ENCODE data around the gene MED1. TPM values are rescaled to one million over a fixed set of nuclear protein-coding genes. Genes with fewer than 3 reads are reported as not detected.

MED1 gene
- polyA plus RNA-seq, 3 donors, result 5.0 to 9.1 (median 7.6) TPM

DNA sequence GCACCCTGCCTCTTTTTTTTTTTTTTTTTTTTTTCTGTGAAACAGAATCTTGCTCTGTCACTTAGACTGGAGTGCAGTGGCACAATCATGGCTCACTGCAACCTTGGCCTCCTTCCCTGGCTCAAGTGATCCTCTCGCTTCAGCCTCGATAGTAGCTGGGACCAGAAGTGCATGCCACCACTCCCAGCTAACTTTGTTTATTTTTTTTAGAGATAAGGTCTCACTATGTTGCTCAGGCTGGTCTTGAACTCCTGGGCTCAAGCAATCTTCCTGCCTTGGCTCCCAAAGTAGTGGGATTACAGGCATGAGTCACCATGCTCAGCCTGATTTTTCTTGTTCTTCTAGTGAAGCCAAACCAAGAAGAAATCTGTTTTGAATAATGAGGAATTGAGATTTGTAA, 35.2 kb upstream of the MED1 start:
- peaks cover 32 to 86% of the 10 kb centered on the region in 2 donors for H3K36me3 ChIP-seq (replicated peaks in 1 of 2; ENCODE audit: control insufficient read depth in 1 of 2, insufficient read depth in 2 of 2, low read length in 2 of 2)
- Mint-ChIP-seq H3K27ac (no peak overlapping the region), H3K4me3 (no peak overlapping the region), H3K36me3 (peaks cover 26 to 82% of the 10 kb centered on the region in 2 donors), H3K9me3 (no peaks in the 10 kb centered on the region), H3K4me1 (no peaks in the 10 kb centered on the region), H3K27me3 (ENCODE audit: low read depth in 3 of 3) (peaks cover 0 to 2% (median 0%) of the 10 kb centered on the region in 3 donors)
- H3K4me3 ChIP-seq (replicated peaks in 1 of 3; ENCODE audit: low read depth in 2 of 3, low read length in 3 of 3), result no peak overlapping the region
- WGBS (ENCODE audit: insufficient coverage), result no CpG with 5 or more reads among the region's 2 CpGs
- peaks cover 34% of the 10 kb centered on the region for H4K20me1 ChIP-seq (ENCODE audit: insufficient read depth, low read length)
- H3K27ac ChIP-seq (ENCODE audit: low read depth in 1 of 2, low read length in 2 of 2), result no peak overlapping the region
- H3K9ac ChIP-seq (ENCODE audit: insufficient read depth, low read length, poor library complexity, severe bottlenecking), result no peak overlapping the region
- peaks cover 47% of the 10 kb centered on the region for H3K79me2 ChIP-seq (ENCODE audit: insufficient read depth, low read length)
- H3K4me2 ChIP-seq (replicated peaks; ENCODE audit: extremely low read depth, low read length, poor library complexity, severe bottlenecking), result no peak overlapping the region
- no peak for TF ChIP-seq CTCF (IDR thresholded peaks at IDR 0.05)
- intact Hi-C loops (cut with micrococcal nuclease), result no loop called here
- no peaks in the 10 kb centered on the region for H3K4me1 ChIP-seq (ENCODE audit: control insufficient read depth in 1 of 2, insufficient read depth in 2 of 2, low read length in 2 of 2)
- no peak for DNase-seq
- H3K27me3 ChIP-seq (ENCODE audit: control insufficient read depth in 2 of 2, insufficient read depth in 2 of 2, low read length in 2 of 2), result no peaks in the 10 kb centered on the region
- H2AFZ ChIP-seq (ENCODE audit: insufficient read depth, low read depth, low read length, poor library complexity, severe bottlenecking), result no peak overlapping the region
- no peaks in the 10 kb centered on the region for H3K9me3 ChIP-seq (replicated peaks in 1 of 2; ENCODE audit: control insufficient read depth in 1 of 2, insufficient read depth in 1 of 2, low read length in 2 of 2)

DNA sequence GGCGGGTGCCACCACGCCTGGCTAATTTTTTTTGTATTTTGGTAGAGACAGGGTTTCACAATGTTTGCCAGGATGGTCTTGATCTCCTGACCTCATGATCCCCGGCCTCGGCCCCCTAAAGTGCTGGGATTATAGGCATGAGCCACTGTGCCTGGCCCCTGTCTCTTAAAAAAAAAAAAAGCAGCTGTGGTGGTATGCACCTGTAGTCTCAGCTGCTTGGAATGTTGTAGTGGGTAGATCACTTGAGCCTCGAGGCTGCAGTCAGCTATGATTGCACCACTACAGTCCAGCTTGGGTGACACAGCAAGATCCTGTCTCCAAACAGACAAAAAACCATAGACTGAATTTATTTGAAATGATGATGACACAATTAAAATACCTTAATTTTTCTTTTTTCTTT, 34.5 kb upstream of the MED1 start:
- DNase-seq, result no peak
- Histone ChIP-seq H2AFZ (ENCODE audit: insufficient read depth, low read depth, low read length, poor library complexity, severe bottlenecking) (no peak overlapping the region), H3K4me2 (replicated peaks; ENCODE audit: extremely low read depth, low read length, poor library complexity, severe bottlenecking) (no peak overlapping the region), H3K27ac (ENCODE audit: low read depth in 1 of 2, low read length in 2 of 2) (no peak overlapping the region), H4K20me1 (ENCODE audit: insufficient read depth, low read length) (peaks cover 31% of the 10 kb centered on the region), H3K9me3 (replicated peaks in 1 of 2; ENCODE audit: control insufficient read depth in 1 of 2, insufficient read depth in 1 of 2, low read length in 2 of 2) (no peaks in the 10 kb centered on the region), H3K9ac (ENCODE audit: insufficient read depth, low read length, poor library complexity, severe bottlenecking) (no peak overlapping the region), H3K4me1 (ENCODE audit: control insufficient read depth in 1 of 2, insufficient read depth in 2 of 2, low read length in 2 of 2) (no peaks in the 10 kb centered on the region), H3K36me3 (replicated peaks in 1 of 2; ENCODE audit: control insufficient read depth in 1 of 2, insufficient read depth in 2 of 2, low read length in 2 of 2) (peaks cover 29 to 86% of the 10 kb centered on the region in 2 donors), H3K79me2 (ENCODE audit: insufficient read depth, low read length) (peaks cover 51% of the 10 kb centered on the region), H3K27me3 (ENCODE audit: control insufficient read depth in 2 of 2, insufficient read depth in 2 of 2, low read length in 2 of 2) (no peaks in the 10 kb centered on the region), H3K4me3 (replicated peaks in 1 of 3; ENCODE audit: low read depth in 2 of 3, low read length in 3 of 3) (no peak overlapping the region)
- no peaks in the 10 kb centered on the region for H3K4me1 Mint-ChIP-seq
- peak overlapping the region in 1 of 7 donors; percentile 14 for H3K27ac Mint-ChIP-seq
- intact Hi-C loops (cut with micrococcal nuclease), result no loop called here
- WGBS (ENCODE audit: insufficient coverage), result 83% methylated on average over 2 of the region's 5 CpGs
- H3K27me3 Mint-ChIP-seq (ENCODE audit: low read depth in 3 of 3), result peaks cover 0 to 2% (median 0%) of the 10 kb centered on the region in 3 donors
- H3K36me3 Mint-ChIP-seq, result peaks cover 28 to 81% of the 10 kb centered on the region in 2 donors
- TF ChIP-seq CTCF (IDR thresholded peaks at IDR 0.05), result no peak
- no peak overlapping the region for H3K4me3 Mint-ChIP-seq
- H3K9me3 Mint-ChIP-seq, result no peaks in the 10 kb centered on the region

Measured in CD14-positive monocyte (primary cell).